ENCODE data around the gene DSCAM.
"Not testable (repeated sequence)": the region's sequence is repeated elsewhere in the genome, so short reads cannot be mapped to it uniquely, and the experiment has no call there.

The DSCAM gene

GRCh38 chr21:40351006-40351405 lies 496.0 kb downstream of the DSCAM start:
- no peak for DNase-seq

DNA sequence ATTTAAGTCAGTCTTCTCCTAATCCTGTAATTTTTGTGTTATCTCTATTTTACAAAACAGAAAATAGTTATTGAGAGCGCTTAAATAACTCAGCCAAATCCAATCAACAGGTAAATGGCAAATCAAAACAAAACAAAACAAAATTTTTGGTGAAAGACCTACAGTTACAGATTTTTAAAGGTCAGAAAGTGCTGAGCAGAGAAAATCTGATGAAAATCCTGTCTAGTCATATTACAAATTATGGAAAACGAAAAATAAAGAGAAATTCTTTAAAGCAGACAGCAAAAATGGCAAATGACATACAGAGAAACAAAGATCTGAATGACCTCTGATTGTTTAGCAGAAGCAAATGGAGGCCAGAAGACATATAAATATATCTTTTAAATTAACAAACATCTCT lies 497.4 kb downstream of the DSCAM start:
- DNase-seq, result no peak

DNA sequence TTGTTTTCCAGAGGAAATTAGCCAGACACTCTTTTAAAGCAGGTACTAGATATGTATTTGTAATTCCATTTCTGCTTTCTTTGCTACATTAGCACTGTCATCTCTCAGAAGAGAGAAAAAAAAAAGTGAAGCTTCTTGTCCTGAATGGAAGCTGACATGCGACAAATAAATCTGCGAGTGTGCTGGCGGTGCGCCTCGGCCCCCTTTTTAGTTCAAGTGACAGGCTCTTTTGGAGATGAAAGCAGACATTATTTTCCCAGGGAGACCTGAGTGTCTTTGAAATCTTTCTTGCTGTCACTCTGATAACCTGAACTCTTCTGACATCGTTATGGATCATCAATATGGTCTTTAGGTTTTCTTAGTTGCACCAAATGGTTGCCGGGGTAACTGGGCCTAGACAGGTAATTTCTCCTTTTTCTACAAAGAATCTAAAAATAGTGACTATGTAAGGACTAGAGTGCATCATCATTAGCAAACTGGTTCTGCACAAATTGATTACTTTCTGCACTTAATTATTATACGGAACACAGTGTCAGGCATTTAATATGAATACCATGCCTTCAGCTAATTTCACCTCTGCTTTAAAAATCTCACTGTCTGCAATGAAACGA lies 501.1 kb downstream of the DSCAM start:
- no peak for DNase-seq

GRCh38 chr21:40340357-40340756 lies 506.6 kb downstream of the DSCAM start:
- DNase-seq, result no peak

DNA sequence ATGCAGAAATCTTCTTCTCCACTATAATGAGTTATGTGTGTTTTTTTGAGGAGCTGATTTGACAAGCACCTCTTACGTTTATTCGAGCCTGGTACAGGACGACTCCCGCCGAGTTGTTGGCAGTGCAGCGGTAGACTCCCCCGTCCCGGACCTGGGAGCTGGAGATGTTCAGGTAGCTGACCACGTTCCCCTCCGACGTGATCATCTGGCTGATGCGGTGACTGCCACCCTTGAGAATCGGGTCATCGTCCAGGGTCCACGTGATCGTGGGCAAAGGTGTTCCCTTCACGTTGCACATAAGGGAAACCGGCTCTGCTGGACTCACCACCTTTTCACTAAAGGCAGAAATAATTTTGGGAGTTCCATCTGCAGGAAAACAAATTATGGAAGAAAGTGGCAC lies 507.9 kb downstream of the DSCAM start:
- DNase-seq, result no peak

GRCh38 chr21:40337981-40338380 lies 509.0 kb downstream of the DSCAM start:
- no peak for DNase-seq

GRCh38 chr21:40335704-40336103 lies 511.3 kb downstream of the DSCAM start:
- no peak for DNase-seq

DNA sequence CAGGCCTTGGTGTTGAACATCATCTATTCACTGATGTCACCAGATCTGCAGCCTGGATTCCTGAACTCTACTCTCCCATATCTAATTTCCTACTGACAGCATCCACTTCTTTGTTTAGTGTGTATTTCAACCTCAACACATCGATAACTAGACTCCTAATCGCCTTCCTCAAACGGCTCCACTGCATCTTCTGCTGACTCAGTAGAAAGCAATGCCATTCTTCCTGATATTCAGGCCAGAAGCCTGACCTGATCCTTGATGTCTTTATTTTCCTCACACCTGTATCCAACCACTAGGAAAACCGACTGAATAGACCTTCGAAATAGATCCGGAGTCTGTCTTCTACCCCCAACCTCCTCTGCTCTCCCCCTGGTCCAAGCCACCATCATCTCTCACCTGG lies 512.8 kb downstream of the DSCAM start:
- no peak for DNase-seq

GRCh38 chr21:40333731-40334130 lies 513.2 kb downstream of the DSCAM start:
- DNase-seq, result no peak

DNA sequence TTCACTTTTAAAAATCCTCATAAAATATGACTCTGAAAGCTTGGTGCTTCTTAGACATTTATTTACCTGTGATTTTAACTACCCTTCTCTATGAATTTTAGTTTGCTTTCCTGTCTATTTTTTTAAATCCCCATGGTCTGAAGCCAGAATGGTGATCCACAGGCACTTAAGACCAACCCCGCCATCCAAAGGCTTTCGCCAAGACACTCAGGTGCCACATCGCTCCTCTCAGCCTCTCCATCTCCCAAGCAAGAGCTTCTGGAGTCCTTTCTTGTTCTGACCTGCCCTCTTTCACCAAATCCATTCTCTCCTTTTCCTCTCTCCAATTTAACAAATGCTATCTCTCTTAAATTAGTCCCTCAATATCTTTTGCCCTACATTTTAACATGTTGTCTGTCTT lies 515.2 kb downstream of the DSCAM start:
- no peak for DNase-seq

DNA sequence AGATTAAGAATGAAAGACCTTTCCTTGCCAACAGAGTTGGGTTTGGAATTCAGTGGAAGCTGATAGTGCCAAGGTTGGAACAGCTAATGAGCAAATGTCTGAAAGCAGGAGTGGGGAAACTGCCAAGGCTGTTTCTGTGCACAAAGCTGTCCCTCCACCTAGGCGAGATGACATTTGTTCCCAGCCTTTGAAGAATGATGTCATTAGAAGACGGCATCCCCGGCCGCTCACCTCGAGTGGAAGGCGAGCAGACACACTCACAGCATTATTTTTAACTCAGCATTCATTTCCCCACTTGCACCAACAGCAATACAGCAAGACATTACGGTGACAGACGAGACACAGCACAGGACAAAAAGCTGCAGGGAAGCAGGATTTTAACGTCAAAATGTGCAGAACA lies 515.8 kb downstream of the DSCAM start:
- DNase-seq, result no peak

- no peak for DNase-seq
Measured at GRCh38 chr21:40324389-40324788, 522.6 kb downstream of the DSCAM start.

GRCh38 chr21:40320718-40321117 lies 526.2 kb downstream of the DSCAM start:
- not testable (repeated sequence) for DNase-seq

GRCh38 chr21:40318371-40318770 lies 528.6 kb downstream of the DSCAM start:
- DNase-seq, result no peak

DNA sequence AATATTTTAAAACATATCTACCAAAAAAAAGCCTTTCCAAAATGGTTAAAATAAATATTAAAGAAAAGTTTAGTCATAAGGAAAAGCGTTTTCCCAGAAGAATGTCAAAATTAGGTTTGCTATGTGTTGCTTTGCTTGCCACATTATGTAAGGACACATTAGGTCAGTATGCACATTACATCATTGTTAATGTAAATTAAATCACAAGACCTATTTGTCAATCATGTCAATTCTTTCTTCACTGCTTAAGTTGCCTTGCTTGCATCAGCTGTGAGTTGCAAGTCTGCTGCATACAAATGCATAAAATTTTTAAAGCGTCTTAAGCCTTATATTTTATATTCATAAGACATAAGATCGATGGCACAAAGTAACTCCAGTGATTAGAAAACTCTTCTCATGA lies 530.9 kb downstream of the DSCAM start:
- DNase-seq, result no peak

- no peak for DNase-seq
Measured at GRCh38 chr21:40315626-40316025, 531.3 kb downstream of the DSCAM start.

GRCh38 chr21:40313260-40313659 lies 533.7 kb downstream of the DSCAM start:
- DNase-seq, result no peak

DNA sequence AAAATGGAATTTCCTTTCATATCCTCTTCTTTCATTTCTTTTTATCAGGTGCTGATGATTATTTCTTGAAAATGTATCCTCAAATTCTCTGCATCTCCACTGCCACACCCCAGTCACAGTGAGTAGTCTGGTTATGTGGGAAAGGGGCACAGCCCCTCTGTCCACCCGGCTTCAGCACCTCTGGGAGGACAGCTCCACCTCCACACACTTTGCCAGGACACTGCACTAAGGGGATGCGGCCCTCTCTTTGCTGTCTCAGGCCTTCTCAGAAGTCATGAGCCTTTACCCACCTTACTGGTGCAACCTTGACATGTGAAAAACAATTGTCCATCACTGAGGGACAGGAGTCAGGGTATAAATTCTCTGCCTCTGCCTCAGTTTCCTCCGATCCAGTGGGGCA lies 546.7 kb downstream of the DSCAM start:
- no peak for DNase-seq

- no peak for DNase-seq
Measured at GRCh38 chr21:40299451-40299850, 547.5 kb downstream of the DSCAM start.

- DNase-seq, result no peak
Measured at GRCh38 chr21:40294345-40294744, 552.6 kb downstream of the DSCAM start.

DNA sequence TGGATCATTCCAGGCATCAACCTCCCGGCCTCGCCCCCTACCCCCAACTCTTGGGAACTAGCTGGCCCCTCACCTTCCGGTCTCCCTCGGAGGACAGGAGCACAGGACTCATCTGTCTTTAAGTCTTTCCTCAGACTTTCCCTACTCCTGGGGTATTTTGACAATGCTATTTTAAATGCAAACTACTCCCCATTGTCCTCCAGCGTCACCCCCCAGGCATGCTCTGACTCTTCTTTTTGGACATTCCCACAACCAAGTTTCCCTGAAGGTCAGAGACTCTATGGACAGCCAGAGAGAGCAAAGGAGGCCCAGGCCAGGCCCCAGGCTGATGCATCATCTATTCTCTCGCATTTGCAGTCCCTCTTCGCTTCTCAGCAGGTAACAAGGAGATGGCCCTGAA lies 555.4 kb downstream of the DSCAM start:
- DNase-seq, result no peak

- DNase-seq, result no peak
Measured at GRCh38 chr21:40284409-40284808, 562.5 kb downstream of the DSCAM start.

GRCh38 chr21:40282912-40283886 lies 563.8 kb downstream of the DSCAM start:
- DNase-seq, result no peak

DNA sequence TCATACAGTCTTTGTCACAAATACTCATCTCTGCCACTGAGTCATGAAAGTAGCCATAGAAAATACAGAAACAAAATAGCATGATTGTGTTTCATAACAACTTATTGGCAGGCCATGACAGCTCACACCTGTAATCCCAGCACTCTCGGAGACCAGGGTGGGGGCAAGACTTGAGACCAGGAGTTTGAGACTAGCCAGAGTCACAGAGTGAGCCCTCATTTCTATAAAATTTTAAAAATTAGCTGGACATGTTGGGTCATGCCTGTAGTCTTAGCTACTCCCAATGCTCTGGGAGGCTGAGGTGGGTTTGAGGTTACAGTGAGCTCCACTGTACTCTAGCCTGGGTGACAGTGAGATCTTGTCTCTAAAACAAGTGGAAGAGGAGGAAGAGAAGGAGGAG lies 568.6 kb downstream of the DSCAM start:
- no peak for DNase-seq

Measured in 8988T (cell line).